ENCODE data around the gene GARIN5B. TPM values are rescaled to one million over a fixed set of nuclear protein-coding genes. Genes with fewer than 3 reads are reported as not detected.
A peak's percentile ranks its signal among the peaks of the same experiment; 100 is the strongest.

GARIN5B gene
- polyA plus RNA-seq, 3 donors = not detected

GRCh38 chr19:55321466-55322137, 41.5 kb downstream of the GARIN5B start:
- Histone ChIP-seq H3K79me2 (ENCODE audit: insufficient read depth, low read length) (peaks cover 41% of the 10 kb centered on the region), H3K9me3 (replicated peaks in 1 of 2; ENCODE audit: control insufficient read depth in 1 of 2, insufficient read depth in 1 of 2, low read length in 2 of 2) (no peaks in the 10 kb centered on the region), H3K4me3 (replicated peaks in 1 of 3; ENCODE audit: low read depth in 2 of 3, low read length in 3 of 3) (peak overlapping the region in 2 of 3 experiments; percentile 41 to 77), H3K36me3 (replicated peaks in 1 of 2; ENCODE audit: control insufficient read depth in 1 of 2, insufficient read depth in 2 of 2, low read length in 2 of 2) (peaks cover 25 to 39% of the 10 kb centered on the region in 2 donors), H3K9ac (ENCODE audit: insufficient read depth, low read length, poor library complexity, severe bottlenecking) (peak overlapping the region; percentile 53), H3K4me2 (replicated peaks; ENCODE audit: extremely low read depth, low read length, poor library complexity, severe bottlenecking) (peak overlapping the region; percentile 77), H3K27ac (ENCODE audit: low read depth in 1 of 2, low read length in 2 of 2) (peak overlapping the region in 1 of 2 donors; percentile 73), H3K4me1 (ENCODE audit: control insufficient read depth in 1 of 2, insufficient read depth in 2 of 2, low read length in 2 of 2) (peaks cover 49 to 58% of the 10 kb centered on the region in 2 donors), H4K20me1 (ENCODE audit: insufficient read depth, low read length) (peaks cover 40% of the 10 kb centered on the region), H2AFZ (ENCODE audit: insufficient read depth, low read depth, low read length, poor library complexity, severe bottlenecking) (no peak overlapping the region), H3K27me3 (ENCODE audit: control insufficient read depth in 2 of 2, insufficient read depth in 2 of 2, low read length in 2 of 2) (no peaks in the 10 kb centered on the region)
- peak overlapping the region; percentile 82 to 95 for H3K4me3 Mint-ChIP-seq
- peaks cover 51% of the 10 kb centered on the region for H3K4me1 Mint-ChIP-seq
- DNase-seq = peak in 1 of 3 donors; percentile 75
- peaks cover 0 to 1% (median 0%) of the 10 kb centered on the region in 3 donors for H3K27me3 Mint-ChIP-seq (ENCODE audit: low read depth in 3 of 3)
- H3K27ac Mint-ChIP-seq = peak overlapping the region; percentile 26 to 96 (median 77)
- WGBS (ENCODE audit: insufficient coverage) = 28% methylated on average over 5 of the region's 9 CpGs
- no peaks in the 10 kb centered on the region for H3K9me3 Mint-ChIP-seq
- TF ChIP-seq CTCF (IDR thresholded peaks at IDR 0.05) = no peak
- intact Hi-C loops (cut with micrococcal nuclease) = loop anchor here in 1 of 2 donors (5.0 kb wide), 1 partner anchor 61 kb away; the partner anchor contains the start of gene TMEM238
- H3K36me3 Mint-ChIP-seq = peaks cover 36 to 61% of the 10 kb centered on the region in 2 donors

GRCh38 chr19:55320844-55321419, 42.1 kb downstream of the GARIN5B start:
- H3K36me3 Mint-ChIP-seq = peaks cover 42 to 68% of the 10 kb centered on the region in 2 donors

More at GRCh38 chr19:55320844-55321419, 42.1 kb downstream of the GARIN5B start:
- peak overlapping the region; percentile 77 for H3K4me2 ChIP-seq (replicated peaks; ENCODE audit: extremely low read depth, low read length, poor library complexity, severe bottlenecking)
- H3K79me2 ChIP-seq (ENCODE audit: insufficient read depth, low read length) = peaks cover 41% of the 10 kb centered on the region
- peaks cover 0 to 1% (median 0%) of the 10 kb centered on the region in 3 donors for H3K27me3 Mint-ChIP-seq (ENCODE audit: low read depth in 3 of 3)
- DNase-seq = no peak
- TF ChIP-seq CTCF (IDR thresholded peaks at IDR 0.05) = no peak
- H3K9ac ChIP-seq (ENCODE audit: insufficient read depth, low read length, poor library complexity, severe bottlenecking) = peak overlapping the region; percentile 53
- peak overlapping the region in 1 of 2 donors; percentile 73 for H3K27ac ChIP-seq (ENCODE audit: low read depth in 1 of 2, low read length in 2 of 2)
- H3K4me1 ChIP-seq (ENCODE audit: control insufficient read depth in 1 of 2, insufficient read depth in 2 of 2, low read length in 2 of 2) = peaks cover 42 to 52% of the 10 kb centered on the region in 2 donors
- H3K9me3 ChIP-seq (replicated peaks in 1 of 2; ENCODE audit: control insufficient read depth in 1 of 2, insufficient read depth in 1 of 2, low read length in 2 of 2) = no peaks in the 10 kb centered on the region
- H3K4me1 Mint-ChIP-seq = peaks cover 45% of the 10 kb centered on the region
- intact Hi-C loops (cut with micrococcal nuclease) = loop anchor here in 1 of 2 donors (5.0 kb wide), 1 partner anchor 61 kb away; the partner anchor contains the start of gene TMEM238
- peak overlapping the region in 4 of 7 donors; percentile 10 to 96 (median 65) for H3K27ac Mint-ChIP-seq
- peaks cover 47% of the 10 kb centered on the region for H4K20me1 ChIP-seq (ENCODE audit: insufficient read depth, low read length)
- H3K27me3 ChIP-seq (ENCODE audit: control insufficient read depth in 2 of 2, insufficient read depth in 2 of 2, low read length in 2 of 2) = no peaks in the 10 kb centered on the region
- peak overlapping the region in 1 of 2 donors; percentile 95 for H3K4me3 Mint-ChIP-seq
- H3K9me3 Mint-ChIP-seq = peaks cover 0 to 2% (median 0%) of the 10 kb centered on the region in 7 donors
- no peak overlapping the region for H2AFZ ChIP-seq (ENCODE audit: insufficient read depth, low read depth, low read length, poor library complexity, severe bottlenecking)
- H3K36me3 ChIP-seq (replicated peaks in 1 of 2; ENCODE audit: control insufficient read depth in 1 of 2, insufficient read depth in 2 of 2, low read length in 2 of 2) = peaks cover 31 to 46% of the 10 kb centered on the region in 2 donors
- 91% methylated on average over 6 of the region's 8 CpGs for WGBS (ENCODE audit: insufficient coverage)
- peak overlapping the region in 1 of 3 experiments; percentile 77 for H3K4me3 ChIP-seq (replicated peaks in 1 of 3; ENCODE audit: low read depth in 2 of 3, low read length in 3 of 3)
